Esophagus muscularis mucosa (tissue), 4 donors: ENCODE measurements around the gene SYMPK. TPM values are rescaled to one million over a fixed set of nuclear protein-coding genes. Genes with fewer than 3 reads are reported as not detected.

Experiments used
- DNase-seq: peaks from one replicate; pipeline ENCODE4 v3.0.0-alpha.2; 2017; ENCODE audit errors: extremely low spot score
- H3K27ac ChIP-seq, 4 donors: fragments of 200-600 bp; sonication (generic); replicated peaks in 1 of 4; 1 replicate in 3 of 4; 2 replicates in 1 of 4; pipeline ENCODE4 v1.5.1; 2016 to 2019; ENCODE audit warnings: mild to moderate bottlenecking in 1 of 4
- H3K27me3 ChIP-seq, 4 donors: fragments of 200-600 bp; sonication (generic); one replicate each; pipeline versions ENCODE4 v1.5.1 to v1.6.0; 2016 to 2019
- H3K36me3 ChIP-seq, 4 donors: fragments of 200-600 bp; sonication (generic); one replicate each; pipeline ENCODE4 v1.5.1; 2016 to 2019
- H3K4me1 ChIP-seq, 4 donors: fragments of 200-600 bp; sonication (generic); one replicate each; pipeline ENCODE4 v1.5.1; 2016 to 2019
- H3K4me3 ChIP-seq, 4 donors: fragments of 200-600 bp; sonication (generic); 1 replicate in 2 of 4; 2 replicates in 2 of 4; pipeline ENCODE4 v1.5.1; 2016 to 2019; ENCODE audit warnings: mild to moderate bottlenecking in 4 of 4, moderate library complexity in 1 of 4
- H3K9me3 ChIP-seq, 4 donors: fragments of 200-600 bp; sonication (generic); 1 replicate in 3 of 4; 2 replicates in 1 of 4; pipeline ENCODE4 v1.5.1; 2016 to 2019
- CTCF ChIP-seq, 3 experiments: fragments of 200-600 bp in 2 of 3; fragments of 450-650 bp in 1 of 3; sonication (generic) in 2 of 3; IDR thresholded peaks; one replicate each; pipeline ENCODE4 v1.5.1; 2017 to 2019; ENCODE audit warnings: antibody characterized with exemption in 3 of 3, mild to moderate bottlenecking in 2 of 3, moderate library complexity in 1 of 3
- EP300 ChIP-seq: sonication (generic); formaldehyde crosslinking; IDR thresholded peaks from one replicate; pipeline ENCODE4 v1.6.1; 2017; ENCODE audit warnings: antibody characterized with exemption
- POLR2A ChIP-seq: fragments of 450-650 bp; IDR thresholded peaks from one replicate; pipeline ENCODE4 v1.6.1; 2017; ENCODE audit warnings: antibody characterized with exemption, moderate library complexity, mild to moderate bottlenecking, low read depth
- POLR2AphosphoS5 ChIP-seq, 2 donors: sonication (generic); formaldehyde crosslinking; IDR thresholded peaks; one replicate each; pipeline ENCODE4 v1.6.1; 2017; ENCODE audit warnings: antibody characterized with exemption in 2 of 2
- WGBS: methylation state at CpG from one replicate; pipeline ENCODE4 v1.1.5; 2018; 5-methylcytosine and 5-hydroxymethylcytosine counted together
- intact Hi-C: fragments of 100-400 bp; cut with DNase I; formaldehyde crosslinking; loops from one replicate; pipeline ENCODE4 v1.15.1; 2023
- total RNA-seq, 4 donors: library from RNA; depleted of rRNA; stranded (reverse); fragments of >200 nt; gene quantifications; one replicate each; pipeline versions ENCODE4 v1.1.0 to v1.2.1, GENCODE V29; 2016

The SYMPK gene
- total RNA-seq, 4 donors from 2014 or later = 22.0 to 44.2 (median 36.6) TPM

DNA sequence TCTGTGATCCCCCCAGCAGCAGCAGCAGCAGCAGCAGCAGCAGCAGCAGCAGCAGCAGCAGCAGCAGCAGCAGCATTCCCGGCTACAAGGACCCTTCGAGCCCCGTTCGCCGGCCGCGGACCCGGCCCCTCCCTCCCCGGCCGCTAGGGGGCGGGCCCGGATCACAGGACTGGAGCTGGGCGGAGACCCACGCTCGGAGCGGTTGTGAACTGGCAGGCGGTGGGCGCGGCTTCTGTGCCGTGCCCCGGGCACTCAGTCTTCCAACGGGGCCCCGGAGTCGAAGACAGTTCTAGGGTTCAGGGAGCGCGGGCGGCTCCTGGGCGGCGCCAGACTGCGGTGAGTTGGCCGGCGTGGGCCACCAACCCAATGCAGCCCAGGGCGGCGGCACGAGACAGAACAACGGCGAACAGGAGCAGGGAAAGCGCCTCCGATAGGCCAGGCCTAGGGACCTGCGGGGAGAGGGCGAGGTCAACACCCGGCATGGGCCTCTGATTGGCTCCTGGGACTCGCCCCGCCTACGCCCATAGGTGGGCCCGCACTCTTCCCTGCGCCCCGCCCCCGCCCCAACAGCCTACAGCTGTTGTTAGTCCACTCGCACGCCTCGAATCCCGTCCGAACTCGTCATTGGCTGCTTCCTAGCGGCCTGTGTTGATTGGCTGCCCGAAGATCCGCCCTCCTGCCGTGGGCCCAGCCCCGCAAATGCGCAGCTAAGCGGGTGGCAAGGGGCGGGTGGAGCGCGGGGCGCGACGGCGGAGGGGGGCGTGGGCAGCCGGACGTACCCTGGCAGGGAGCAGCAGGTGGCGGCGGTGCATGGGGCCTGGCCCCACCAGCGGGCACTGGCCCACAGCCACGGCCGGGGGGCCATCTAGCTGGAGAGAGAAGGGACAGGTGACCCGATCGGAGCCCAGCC lies 92.5 kb downstream of the SYMPK start:
- peak; percentile 99 for DNase-seq
- Histone ChIP-seq H3K36me3 (peaks cover 9 to 41% (median 23%) of the 10 kb centered on the region in 4 donors), H3K9me3 (no peaks in the 10 kb centered on the region), H3K4me3 (peak overlapping the region; percentile 87 to 98 (median 92)), H3K27ac (peak overlapping the region; percentile 91 to 98 (median 97)), H3K27me3 (no peaks in the 10 kb centered on the region), H3K4me1 (peaks cover 29 to 62% (median 52%) of the 10 kb centered on the region in 4 donors)
- peak; percentile 5 for TF ChIP-seq POLR2A
- peak; percentile 77 to 89 for TF ChIP-seq POLR2AphosphoS5 (IDR thresholded peaks at IDR 0.05)
- TF ChIP-seq EP300 = no peak
- TF ChIP-seq CTCF (IDR thresholded peaks at IDR 0.05) = peak; percentile 93 to 98 (median 97)
- WGBS = 16% methylated on average over 5 of the region's 79 CpGs
- intact Hi-C loops = no loop called here

GRCh38 chr19:45769821-45770191 lies 93.1 kb downstream of the SYMPK start:
- intact Hi-C loops = loop anchor here (1.0 kb wide), 1 partner anchor 29 kb away; no protein-coding TSS in a partner anchor
- no peak for TF ChIP-seq POLR2A
- no peak for TF ChIP-seq CTCF (IDR thresholded peaks at IDR 0.05)
- no peak for TF ChIP-seq EP300
- TF ChIP-seq POLR2AphosphoS5 (IDR thresholded peaks at IDR 0.05) = no peak
- Histone ChIP-seq H3K36me3 (peaks cover 5 to 37% (median 21%) of the 10 kb centered on the region in 4 donors), H3K4me1 (peaks cover 35 to 69% (median 58%) of the 10 kb centered on the region in 4 donors), H3K4me3 (peak overlapping the region; percentile 87 to 98 (median 92)), H3K27ac (peak overlapping the region; percentile 91 to 98 (median 97)), H3K27me3 (no peaks in the 10 kb centered on the region), H3K9me3 (no peaks in the 10 kb centered on the region)
- no peak for DNase-seq
- 1% methylated on average over 25 of the region's 28 CpGs for WGBS

GRCh38 chr19:45768984-45769782 lies 93.8 kb downstream of the SYMPK start, which contains the start of gene SIX5:
SIX5 (minus strand) TSS chr19:45769252; CDS start chr19:45768844, 408 bp downstream.
- Histone ChIP-seq H3K27me3 (no peaks in the 10 kb centered on the region), H3K9me3 (no peaks in the 10 kb centered on the region), H3K36me3 (peaks cover 0 to 31% (median 15%) of the 10 kb centered on the region in 4 donors), H3K27ac (peak within 1 kb of the TSS; percentile 91 to 98 (median 97)), H3K4me1 (peaks cover 42 to 75% (median 65%) of the 10 kb centered on the region in 4 donors), H3K4me3 (peak within 1 kb of the TSS; percentile 87 to 98 (median 92))
- 0% methylated on average over 10 of the region's 70 CpGs for WGBS
- no peak for TF ChIP-seq EP300
- TF ChIP-seq POLR2AphosphoS5 (IDR thresholded peaks at IDR 0.05) = peak; percentile 98 to 99
- TF ChIP-seq POLR2A = peak; percentile 84
- TF ChIP-seq CTCF (IDR thresholded peaks at IDR 0.05) = peak in 1 of 3 experiments; percentile 6
- DNase-seq = peak; percentile 99
- intact Hi-C loops = loop anchor here (1.0 kb wide), 1 partner anchor 30 kb away; no protein-coding TSS in a partner anchor

DNA sequence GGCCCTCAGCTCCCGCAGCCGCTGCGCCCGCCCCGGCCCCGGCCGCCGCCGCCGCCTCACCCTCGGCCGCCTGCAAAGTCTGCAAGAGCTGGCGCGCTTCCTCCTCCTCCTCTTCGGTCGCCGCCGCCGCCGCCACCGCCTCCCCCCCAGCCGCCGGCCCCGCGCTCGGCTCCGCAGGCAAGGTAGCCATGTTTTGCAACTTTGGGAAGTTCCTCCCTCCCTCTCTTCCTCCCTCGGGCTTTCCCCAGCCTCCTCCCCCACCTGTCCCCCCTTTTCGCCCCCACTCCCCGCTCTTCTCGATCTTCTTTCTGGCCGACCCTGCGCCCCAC lies 94.3 kb downstream of the SYMPK start:
- intact Hi-C loops = no loop called here
- peak overlapping the region; percentile 91 to 98 (median 97) for H3K27ac ChIP-seq
- H3K4me3 ChIP-seq = peak overlapping the region; percentile 87 to 98 (median 92)
- no peaks in the 10 kb centered on the region for H3K9me3 ChIP-seq
- DNase-seq = no peak
- H3K27me3 ChIP-seq = no peaks in the 10 kb centered on the region
- 0% methylated on average over 15 of the region's 33 CpGs for WGBS
- peaks cover 0 to 28% (median 14%) of the 10 kb centered on the region in 4 donors for H3K36me3 ChIP-seq
- no peak for TF ChIP-seq CTCF (IDR thresholded peaks at IDR 0.05)
- TF ChIP-seq POLR2A = no peak
- TF ChIP-seq EP300 = no peak
- no peak for TF ChIP-seq POLR2AphosphoS5 (IDR thresholded peaks at IDR 0.05)
- peaks cover 47 to 80% (median 70%) of the 10 kb centered on the region in 4 donors for H3K4me1 ChIP-seq
